Fibroblast of pulmonary artery (primary cell): Measurements from ENCODE around the gene COG3.

ENCODE experiments used
- DNase-seq: peaks from one replicate; pipeline ENCODE4 v3.0.0-alpha.2; 2010; ENCODE audit warnings: low read depth
- H3K4me3 ChIP-seq: replicated peaks from 2 replicates; pipeline ENCODE4 v1.5.1; 2011; ENCODE audit warnings: low read depth, mild to moderate bottlenecking, control low read depth, low read length, moderate library complexity
- CTCF ChIP-seq: IDR thresholded peaks from 2 replicates; pipeline ENCODE4 v1.5.1; 2011; ENCODE audit warnings: mild to moderate bottlenecking, control low read depth, low read length, inconsistent platforms; ENCODE audit errors: missing control alignments

The COG3 gene

GRCh38 chr13:45576466-45576865, 111.7 kb downstream of the COG3 start:
- no peak for TF ChIP-seq CTCF
- no peak for DNase-seq
- no peak overlapping the region for H3K4me3 ChIP-seq

- no peak overlapping the region for H3K4me3 ChIP-seq
- no peak for TF ChIP-seq CTCF
Observed at GRCh38 chr13:45582408-45583076, 117.8 kb downstream of the COG3 start.

GRCh38 chr13:45584816-45585215, 120.1 kb downstream of the COG3 start:
- peak; percentile 6 for TF ChIP-seq CTCF
- H3K4me3 ChIP-seq = no peak overlapping the region
- DNase-seq = no peak

More at GRCh38 chr13:45582408-45583076, 117.8 kb downstream of the COG3 start:
- no peak for DNase-seq
